GM23338 (cell line): ENCODE measurements around the gene SESN1. TPM values are rescaled to one million over a fixed set of nuclear protein-coding genes. Genes with fewer than 3 reads are reported as not detected.

ENCODE experiments used
- ATAC-seq: fragments of 200-7000 bp; cut with Tn5 transposase; 3 replicates; pipeline ENCODE4 v1.9.1; 2020
- DNase-seq: peaks from one replicate; pipeline ENCODE4 v3.0.0-alpha.2; 2015; ENCODE audit warnings: low spot score
- H2AFZ ChIP-seq: fragments of 200-600 bp; sonication (generic); 2 replicates; pipeline ENCODE4 v1.8.0; 2016; ENCODE audit warnings: antibody characterized with exemption, mild to moderate bottlenecking, moderate library complexity
- H3F3A ChIP-seq: fragments of 200-600 bp; sonication (generic); replicated peaks from 2 replicates; pipeline ENCODE4 v1.8.0; 2017; ENCODE audit warnings: antibody characterized with exemption, mixed run types, low read depth
- H3K27ac ChIP-seq: fragments of 200-600 bp; sonication (generic); 2 replicates; pipeline ENCODE4 v1.6.1; 2016; ENCODE audit warnings: low read depth
- H3K27me3 ChIP-seq: fragments of 200-600 bp; sonication (generic); 2 replicates; pipeline ENCODE4 v1.8.0; 2016; ENCODE audit warnings: mild to moderate bottlenecking, mixed run types, moderate library complexity; ENCODE audit not compliant: insufficient read depth
- H3K36me3 ChIP-seq: fragments of 200-600 bp; sonication (generic); 2 replicates; pipeline ENCODE4 v1.8.0; 2016; ENCODE audit warnings: mild to moderate bottlenecking; ENCODE audit not compliant: insufficient read depth
- H3K4me1 ChIP-seq: fragments of 200-600 bp; sonication (generic); 2 replicates; pipeline ENCODE4 v1.8.0; 2016; ENCODE audit warnings: mild to moderate bottlenecking, moderate library complexity; ENCODE audit not compliant: insufficient read depth
- H3K4me2 ChIP-seq: fragments of 200-600 bp; sonication (generic); 2 replicates; pipeline ENCODE4 v1.7.1; 2017; ENCODE audit warnings: mixed run types
- H3K4me3 ChIP-seq: fragments of 200-600 bp; sonication (generic); 2 replicates; pipeline ENCODE4 v1.6.1; 2016; ENCODE audit warnings: mixed run types
- H3K79me2 ChIP-seq: fragments of 200-600 bp; sonication (generic); replicated peaks from 2 replicates; pipeline ENCODE4 v1.8.0; 2017; ENCODE audit warnings: mild to moderate bottlenecking; ENCODE audit not compliant: insufficient read depth
- H3K9me2 ChIP-seq: fragments of 200-600 bp; sonication (generic); 2 replicates; pipeline ENCODE4 v1.8.0; 2017; ENCODE audit not compliant: insufficient read depth
- H4K20me1 ChIP-seq: fragments of 200-600 bp; sonication (generic); replicated peaks from 2 replicates; pipeline ENCODE4 v1.8.0; 2017; ENCODE audit warnings: mild to moderate bottlenecking; ENCODE audit not compliant: insufficient read depth
- H3K27ac Mint-ChIP-seq: 2 replicates; pipeline ENCODE4 v1.8.0; 2020; ENCODE audit warnings: inconsistent platforms, mild to moderate bottlenecking, moderate library complexity, mixed read lengths
- H3K27me3 Mint-ChIP-seq: 3 replicates; pipeline ENCODE4 v1.8.0; 2022; ENCODE audit warnings: low read depth, mild to moderate bottlenecking, moderate library complexity, mixed read lengths, inconsistent platforms; ENCODE audit not compliant: insufficient read depth, poor library complexity
- H3K36me3 Mint-ChIP-seq: 3 replicates; pipeline ENCODE4 v1.8.0; 2021; ENCODE audit warnings: low read depth, mild to moderate bottlenecking, inconsistent platforms, moderate library complexity, mixed read lengths
- H3K4me1 Mint-ChIP-seq: 3 replicates; pipeline ENCODE4 v1.8.0; 2020; ENCODE audit warnings: mild to moderate bottlenecking, inconsistent platforms, mixed read lengths
- H3K4me3 Mint-ChIP-seq: 3 replicates; pipeline ENCODE4 v1.8.0; 2021; ENCODE audit warnings: moderate library complexity, mild to moderate bottlenecking, inconsistent platforms, mixed read lengths
- H3K9me3 Mint-ChIP-seq: 3 replicates; pipeline ENCODE4 v1.8.0; 2020; ENCODE audit warnings: moderate library complexity, mild to moderate bottlenecking, inconsistent platforms, mixed read lengths
- CREB1 ChIP-seq: fragments of 250-450 bp; sonication (Bioruptor Pico); IDR thresholded peaks from 2 replicates; pipeline ENCODE4 v1.5.0; 2020; ENCODE audit warnings: low read depth, mild to moderate bottlenecking, moderate library complexity
- EZH2 ChIP-seq: fragments of 200-600 bp; sonication (generic); IDR thresholded peaks from one replicate; pipeline ENCODE4 v1.8.0; 2017; ENCODE audit warnings: antibody characterized with exemption, mild to moderate bottlenecking, low read depth; ENCODE audit not compliant: unreplicated experiment
- EZH2phosphoT487 ChIP-seq: fragments of 200-600 bp; sonication (generic); IDR thresholded peaks from one replicate; pipeline ENCODE4 v1.8.1; 2018; ENCODE audit warnings: antibody characterized with exemption; ENCODE audit not compliant: unreplicated experiment
- JUNB ChIP-seq: IDR thresholded peaks from one replicate; pipeline ENCODE4 v1.6.1; 2016; ENCODE audit warnings: antibody characterized with exemption; ENCODE audit not compliant: unreplicated experiment
- NANOG ChIP-seq: IDR thresholded peaks from 2 replicates; pipeline ENCODE4 v1.6.1; 2016; ENCODE audit warnings: antibody characterized with exemption, borderline replicate concordance
- POLR2AphosphoS5 ChIP-seq: IDR thresholded peaks from 2 replicates; pipeline ENCODE4 v1.6.1; 2016; ENCODE audit warnings: antibody characterized with exemption, low read depth
- STAT1 ChIP-seq: IDR thresholded peaks from one replicate; pipeline ENCODE4 v1.6.1; 2016; ENCODE audit warnings: antibody characterized with exemption; ENCODE audit not compliant: unreplicated experiment
- ZNF114 ChIP-seq: fragments of 250-450 bp; sonication (Bioruptor Pico); IDR thresholded peaks from 2 replicates; pipeline ENCODE4 v1.5.0; 2020; ENCODE audit warnings: mild to moderate bottlenecking, moderate library complexity
- ZNF331 ChIP-seq: fragments of 250-450 bp; sonication (Bioruptor Pico); IDR thresholded peaks from 2 replicates; pipeline ENCODE4 v1.5.0; 2020; ENCODE audit warnings: low read depth, mild to moderate bottlenecking, moderate library complexity
- ZNF462 ChIP-seq: fragments of 250-450 bp; sonication (Bioruptor Pico); IDR thresholded peaks from 2 replicates; pipeline ENCODE4 v1.5.0; 2020; ENCODE audit warnings: mild to moderate bottlenecking, moderate library complexity
- polyA plus RNA-seq: library from polyadenylated mRNA; unstranded; fragments of >200 nt; fragmentation: Nextera tagmentation; extraction: Ambion mirVana; gene quantifications from 2 replicates; pipeline ENCODE4 v1.2.1, GENCODE V29; 2016
- total RNA-seq: library from RNA; depleted of rRNA; stranded (reverse); fragments of >200 nt; shearing (Covaris generic); gene quantifications from 2 replicates; pipeline ENCODE4 v1.2.3, GENCODE V29; 2014
- TF ChIP-seq, protein P1 (sequence below): IDR thresholded peaks from 2 replicates; pipeline ENCODE4 v1.6.1; 2016; ENCODE audit warnings: antibody characterized with exemption
- TF ChIP-seq, protein P2 (sequence below): IDR thresholded peaks from one replicate; pipeline ENCODE4 v1.6.1; 2018; ENCODE audit warnings: antibody characterized with exemption; ENCODE audit not compliant: unreplicated experiment
- TF ChIP-seq, protein P3 (sequence below), 2 experiments: fragments of 200-600 bp in 1 of 2; sonication (generic) in 1 of 2; conservative IDR thresholded peaks; 2 replicates each; pipeline versions ENCODE4 v1.5.1 to v1.6.1; 2016 to 2017; ENCODE audit warnings: antibody characterized with exemption in 2 of 2, low read depth in 2 of 2, mild to moderate bottlenecking in 2 of 2, moderate library complexity in 1 of 2

The SESN1 gene
- total and polyA plus RNA-seq, 2 experiments from 2014 or later, result 26.2 to 36.4 TPM

DNA sequence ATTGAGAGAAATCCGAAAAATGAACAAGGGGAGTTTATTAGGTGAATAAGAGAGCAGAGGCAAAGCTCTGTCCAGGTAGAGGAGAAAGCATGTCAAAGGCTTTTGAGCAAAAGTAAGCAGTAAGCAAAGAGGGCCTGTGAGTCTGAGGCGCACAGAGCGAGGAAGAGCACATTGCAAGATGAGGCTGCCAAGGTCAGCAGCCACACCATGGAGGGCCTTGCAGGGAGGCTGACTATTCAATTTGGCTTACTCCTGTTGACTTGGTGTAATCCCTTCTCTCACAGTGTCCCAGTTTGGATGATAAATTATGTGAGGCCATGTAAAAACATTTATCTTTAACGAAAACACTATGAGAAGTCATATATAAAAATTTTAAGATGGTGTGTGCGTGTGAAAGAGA lies 32.4 kb downstream of the SESN1 start (continued):
- TF ChIP-seq, protein P1, sequence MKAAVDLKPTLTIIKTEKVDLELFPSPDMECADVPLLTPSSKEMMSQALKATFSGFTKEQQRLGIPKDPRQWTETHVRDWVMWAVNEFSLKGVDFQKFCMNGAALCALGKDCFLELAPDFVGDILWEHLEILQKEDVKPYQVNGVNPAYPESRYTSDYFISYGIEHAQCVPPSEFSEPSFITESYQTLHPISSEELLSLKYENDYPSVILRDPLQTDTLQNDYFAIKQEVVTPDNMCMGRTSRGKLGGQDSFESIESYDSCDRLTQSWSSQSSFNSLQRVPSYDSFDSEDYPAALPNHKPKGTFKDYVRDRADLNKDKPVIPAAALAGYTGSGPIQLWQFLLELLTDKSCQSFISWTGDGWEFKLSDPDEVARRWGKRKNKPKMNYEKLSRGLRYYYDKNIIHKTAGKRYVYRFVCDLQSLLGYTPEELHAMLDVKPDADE, result no peak
- no peak for TF ChIP-seq EZH2phosphoT487
- no peak for TF ChIP-seq NANOG

DNA sequence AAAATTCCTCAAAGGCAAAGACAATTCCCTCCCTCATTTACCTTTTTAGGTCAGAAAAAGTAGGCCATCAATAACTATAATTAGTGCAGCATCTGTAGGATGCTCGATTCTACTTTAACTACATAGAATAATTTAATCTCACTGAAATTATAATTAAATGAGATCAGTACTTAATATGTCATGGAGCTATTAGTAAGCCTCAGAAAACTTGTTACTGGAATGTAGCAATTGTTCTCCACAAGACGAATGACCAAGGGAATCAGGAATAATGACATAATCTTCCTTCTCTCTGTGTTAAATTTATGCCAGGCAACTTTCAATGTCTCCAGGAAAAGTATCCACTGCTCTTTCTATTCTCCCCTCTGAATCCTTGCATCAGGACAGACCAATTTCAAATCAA lies 34.1 kb downstream of the SESN1 start:
- H2AFZ ChIP-seq, result no peak overlapping the region
- no peaks in the 10 kb centered on the region for H3K79me2 ChIP-seq
- no peaks in the 10 kb centered on the region for H3K36me3 ChIP-seq
- H4K20me1 ChIP-seq, result no peaks in the 10 kb centered on the region
- peaks cover 14% of the 10 kb centered on the region for H3K4me1 Mint-ChIP-seq
- no peaks in the 10 kb centered on the region for H3K9me3 Mint-ChIP-seq
- H3K9me2 ChIP-seq, result no peaks in the 10 kb centered on the region
- ATAC-seq (no peak), DNase-seq (no peak)
- no peaks in the 10 kb centered on the region for H3K4me1 ChIP-seq
- H3K36me3 Mint-ChIP-seq, result no peaks in the 10 kb centered on the region
- no peak overlapping the region for H3K27ac ChIP-seq
- H3K4me3 Mint-ChIP-seq, result no peak overlapping the region
- no peak overlapping the region for H3K4me3 ChIP-seq
- no peaks in the 10 kb centered on the region for H3K27me3 Mint-ChIP-seq
- H3K4me2 ChIP-seq, result no peak overlapping the region
- no peaks in the 10 kb centered on the region for H3K27me3 ChIP-seq
- H3F3A ChIP-seq, result no peaks in the 10 kb centered on the region
- no peak overlapping the region for H3K27ac Mint-ChIP-seq
- TF ChIP-seq EZH2phosphoT487 (no peak), ZNF114 (CRISPR knock-in tag) (no peak), POLR2AphosphoS5 (no peak), ZNF331 (no peak), EZH2 (no peak), CREB1 (CRISPR knock-in tag) (no peak), STAT1 (no peak), JUNB (no peak), ZNF462 (CRISPR knock-in tag) (no peak), NANOG (no peak)
- TF ChIP-seq, protein P2, sequence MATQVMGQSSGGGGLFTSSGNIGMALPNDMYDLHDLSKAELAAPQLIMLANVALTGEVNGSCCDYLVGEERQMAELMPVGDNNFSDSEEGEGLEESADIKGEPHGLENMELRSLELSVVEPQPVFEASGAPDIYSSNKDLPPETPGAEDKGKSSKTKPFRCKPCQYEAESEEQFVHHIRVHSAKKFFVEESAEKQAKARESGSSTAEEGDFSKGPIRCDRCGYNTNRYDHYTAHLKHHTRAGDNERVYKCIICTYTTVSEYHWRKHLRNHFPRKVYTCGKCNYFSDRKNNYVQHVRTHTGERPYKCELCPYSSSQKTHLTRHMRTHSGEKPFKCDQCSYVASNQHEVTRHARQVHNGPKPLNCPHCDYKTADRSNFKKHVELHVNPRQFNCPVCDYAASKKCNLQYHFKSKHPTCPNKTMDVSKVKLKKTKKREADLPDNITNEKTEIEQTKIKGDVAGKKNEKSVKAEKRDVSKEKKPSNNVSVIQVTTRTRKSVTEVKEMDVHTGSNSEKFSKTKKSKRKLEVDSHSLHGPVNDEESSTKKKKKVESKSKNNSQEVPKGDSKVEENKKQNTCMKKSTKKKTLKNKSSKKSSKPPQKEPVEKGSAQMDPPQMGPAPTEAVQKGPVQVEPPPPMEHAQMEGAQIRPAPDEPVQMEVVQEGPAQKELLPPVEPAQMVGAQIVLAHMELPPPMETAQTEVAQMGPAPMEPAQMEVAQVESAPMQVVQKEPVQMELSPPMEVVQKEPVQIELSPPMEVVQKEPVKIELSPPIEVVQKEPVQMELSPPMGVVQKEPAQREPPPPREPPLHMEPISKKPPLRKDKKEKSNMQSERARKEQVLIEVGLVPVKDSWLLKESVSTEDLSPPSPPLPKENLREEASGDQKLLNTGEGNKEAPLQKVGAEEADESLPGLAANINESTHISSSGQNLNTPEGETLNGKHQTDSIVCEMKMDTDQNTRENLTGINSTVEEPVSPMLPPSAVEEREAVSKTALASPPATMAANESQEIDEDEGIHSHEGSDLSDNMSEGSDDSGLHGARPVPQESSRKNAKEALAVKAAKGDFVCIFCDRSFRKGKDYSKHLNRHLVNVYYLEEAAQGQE, result no peak
- TF ChIP-seq, protein P3, sequence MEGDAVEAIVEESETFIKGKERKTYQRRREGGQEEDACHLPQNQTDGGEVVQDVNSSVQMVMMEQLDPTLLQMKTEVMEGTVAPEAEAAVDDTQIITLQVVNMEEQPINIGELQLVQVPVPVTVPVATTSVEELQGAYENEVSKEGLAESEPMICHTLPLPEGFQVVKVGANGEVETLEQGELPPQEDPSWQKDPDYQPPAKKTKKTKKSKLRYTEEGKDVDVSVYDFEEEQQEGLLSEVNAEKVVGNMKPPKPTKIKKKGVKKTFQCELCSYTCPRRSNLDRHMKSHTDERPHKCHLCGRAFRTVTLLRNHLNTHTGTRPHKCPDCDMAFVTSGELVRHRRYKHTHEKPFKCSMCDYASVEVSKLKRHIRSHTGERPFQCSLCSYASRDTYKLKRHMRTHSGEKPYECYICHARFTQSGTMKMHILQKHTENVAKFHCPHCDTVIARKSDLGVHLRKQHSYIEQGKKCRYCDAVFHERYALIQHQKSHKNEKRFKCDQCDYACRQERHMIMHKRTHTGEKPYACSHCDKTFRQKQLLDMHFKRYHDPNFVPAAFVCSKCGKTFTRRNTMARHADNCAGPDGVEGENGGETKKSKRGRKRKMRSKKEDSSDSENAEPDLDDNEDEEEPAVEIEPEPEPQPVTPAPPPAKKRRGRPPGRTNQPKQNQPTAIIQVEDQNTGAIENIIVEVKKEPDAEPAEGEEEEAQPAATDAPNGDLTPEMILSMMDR (conservative IDR thresholded peaks at IDR 0.05; ENCODE audit: low read depth in 2 of 2), result no peak
